Posterior cingulate gyrus (tissue), 11 donors: Measurements from ENCODE around the gene SRCAP.

Source experiments
- DNase-seq, 10 donors: peaks; one replicate each; pipeline versions ENCODE4 v3.0.0 to v3.0.0-alpha.2; 2020 to 2021; ENCODE audit warnings: mixed read lengths in 3 of 10
- intact Hi-C: fragments of 100-400 bp; cut with DNase I; formaldehyde crosslinking; loops from one replicate; pipeline ENCODE4 v1.15.1; 2023

Gene SRCAP

GRCh38 chr16:30747799-30748633 is 49.0 kb downstream of the SRCAP start, which contains the start of gene PHKG2:
Gene PHKG2, plus strand, starts transcription at chr16:30748425. Its CDS starts 396 bp downstream, at chr16:30748821.
- intact Hi-C loops = loop anchor here (2.0 kb wide), 2 partner anchors 15 to 49 kb away; partner anchors contain the start of genes CFAP119, RNF40 and SRCAP
- DNase-seq = peak; percentile 98 to 100 (median 100)

- peak in 1 of 10 donors; percentile 84 for DNase-seq
- intact Hi-C loops = loop anchor here (2.0 kb wide), 2 partner anchors 14 to 50 kb away; partner anchors contain the start of genes CFAP119, RNF40 and SRCAP
These were observed 49.9 kb downstream of the SRCAP start for GRCh38 chr16:30748634-30749445.

GRCh38 chr16:30750201-30750600 is 51.2 kb downstream of the SRCAP start:
- intact Hi-C loops = loop anchor here (5.0 kb wide), 1 partner anchor 313 kb away; no protein-coding TSS in a partner anchor
- no peak for DNase-seq

GRCh38 chr16:30750876-30751465 is 52.0 kb downstream of the SRCAP start:
- peak in 1 of 10 donors; percentile 65 for DNase-seq

DNA sequence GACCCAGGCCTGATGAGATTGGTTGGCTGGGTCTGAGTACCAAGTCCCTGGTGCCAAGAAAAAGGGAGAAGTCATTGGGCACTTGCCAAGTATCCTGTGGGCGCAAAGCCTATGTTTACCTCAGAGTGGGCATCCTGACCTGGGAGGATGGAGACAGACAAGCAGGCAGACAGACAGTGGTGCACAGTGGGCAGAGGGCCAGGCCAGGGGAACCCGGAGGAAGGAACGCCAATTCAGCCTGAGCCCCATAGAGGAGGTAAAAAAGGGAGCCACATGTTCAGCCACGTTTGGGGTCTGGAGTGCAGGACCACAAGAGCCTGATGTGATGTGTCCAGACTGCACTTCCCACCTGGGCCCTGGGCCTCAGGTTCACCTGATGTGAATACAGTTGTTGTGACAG is 54.6 kb downstream of the SRCAP start:
- intact Hi-C loops = loop anchor here (5.0 kb wide), 1 partner anchor 316 kb away; no protein-coding TSS in a partner anchor
- DNase-seq = peak in 2 of 10 donors; percentile 13 to 58

More at GRCh38 chr16:30750876-30751465, 52.0 kb downstream of the SRCAP start:
- intact Hi-C loops = loop anchor here (5.0 kb wide), 1 partner anchor 314 kb away; no protein-coding TSS in a partner anchor

- intact Hi-C loops = no loop called here
- DNase-seq = peak in 2 of 10 donors; percentile 23 to 75
These were observed 57.2 kb downstream of the SRCAP start for GRCh38 chr16:30755955-30756780.

DNA sequence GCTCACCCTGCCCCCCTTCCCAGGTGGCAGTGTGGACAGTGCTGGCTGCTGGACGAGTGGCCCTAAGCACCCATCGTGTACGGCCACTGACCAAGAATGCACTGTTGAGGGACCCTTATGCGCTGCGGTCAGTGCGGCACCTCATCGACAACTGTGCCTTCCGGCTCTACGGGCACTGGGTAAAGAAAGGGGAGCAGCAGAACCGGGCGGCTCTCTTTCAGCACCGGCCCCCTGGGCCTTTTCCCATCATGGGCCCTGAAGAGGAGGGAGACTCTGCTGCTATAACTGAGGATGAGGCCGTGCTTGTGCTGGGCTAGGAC is 57.8 kb downstream of the SRCAP start:
- peak in 1 of 10 donors; percentile 36 for DNase-seq
- intact Hi-C loops = no loop called here

- peak in 2 of 10 donors; percentile 13 to 49 for DNase-seq
- intact Hi-C loops = no loop called here
These were observed 58.3 kb downstream of the SRCAP start for GRCh38 chr16:30757316-30757715.

GRCh38 chr16:30758988-30759491 is 60.1 kb downstream of the SRCAP start:
- intact Hi-C loops = no loop called here

DNA sequence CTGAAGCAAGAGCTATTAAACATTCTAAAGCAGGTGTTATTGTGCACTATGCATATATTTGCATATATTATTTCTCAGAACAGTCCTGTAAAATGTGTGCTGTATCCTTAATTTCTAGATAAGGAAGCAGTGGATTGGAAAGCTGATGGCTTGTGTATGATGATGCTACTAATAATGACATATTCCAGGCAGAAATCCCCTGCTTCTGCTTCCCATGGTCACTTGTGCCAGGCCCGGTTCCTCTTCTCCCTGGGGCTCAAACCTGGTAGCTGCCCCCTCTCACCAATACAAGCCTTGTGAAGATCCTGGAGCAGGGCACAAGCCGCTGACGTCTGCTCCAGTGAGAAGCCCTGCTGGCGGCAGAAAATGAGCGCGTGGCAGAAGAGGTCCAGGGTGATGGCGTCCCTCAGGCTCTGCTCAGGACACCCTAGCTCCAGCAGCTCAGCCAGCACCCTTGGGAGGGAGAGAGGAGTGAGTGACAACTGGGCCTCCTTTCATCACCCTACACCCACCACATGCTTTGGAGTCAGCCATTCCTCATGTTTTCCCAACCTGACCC is 61.1 kb downstream of the SRCAP start:
- peak in 3 of 10 donors; percentile 10 to 43 (median 18) for DNase-seq
- intact Hi-C loops = loop anchor here (10.0 kb wide), 1 partner anchor 65 kb away; no protein-coding TSS in a partner anchor

More at GRCh38 chr16:30758988-30759491, 60.1 kb downstream of the SRCAP start:
- DNase-seq = peak in 3 of 10 donors; percentile 9 to 77 (median 55)

DNA sequence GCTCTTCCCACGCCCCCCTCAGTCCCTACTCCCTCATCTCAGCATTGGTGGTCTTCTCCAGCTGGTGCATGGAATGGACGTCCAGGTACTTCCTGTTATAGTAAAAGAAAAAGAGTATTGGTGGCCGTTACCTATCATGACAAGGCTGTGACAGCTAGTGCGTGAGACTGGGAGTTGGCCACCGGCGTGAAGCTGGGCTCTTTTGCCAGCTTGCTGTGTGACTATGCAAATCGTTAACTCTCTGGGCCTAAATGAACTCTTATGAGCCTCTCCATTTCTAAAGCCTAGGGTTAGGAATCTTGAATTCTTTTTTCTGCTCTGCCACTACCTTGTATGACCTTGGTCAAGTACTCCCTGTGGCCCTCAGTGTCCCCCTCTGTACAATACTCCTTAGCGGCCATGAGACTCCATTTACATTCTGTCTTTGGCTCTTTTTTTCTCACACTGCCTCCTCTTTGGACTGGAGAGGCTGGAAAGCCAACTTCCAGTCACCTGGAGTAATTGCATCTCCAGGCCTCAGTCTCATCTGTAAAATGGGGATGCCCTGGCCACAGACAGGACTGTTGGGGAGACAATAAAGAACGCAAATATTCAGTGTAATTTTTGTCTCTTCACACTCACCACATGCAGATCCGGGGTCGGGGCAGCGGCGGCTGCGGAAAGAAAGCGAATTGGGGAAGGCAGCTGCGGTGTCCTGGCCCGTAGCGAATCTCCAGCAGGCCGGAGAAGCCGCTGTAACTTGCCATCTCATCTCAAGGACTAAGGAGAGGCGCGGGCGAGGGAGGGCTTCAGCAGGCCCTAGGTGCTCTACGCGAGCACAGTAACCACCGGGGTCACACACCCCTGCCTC is 61.8 kb downstream of the SRCAP start:
- intact Hi-C loops = loop anchor here (10.0 kb wide), 1 partner anchor 64 kb away; no protein-coding TSS in a partner anchor
- DNase-seq = peak in 2 of 10 donors; percentile 6 to 45

DNA sequence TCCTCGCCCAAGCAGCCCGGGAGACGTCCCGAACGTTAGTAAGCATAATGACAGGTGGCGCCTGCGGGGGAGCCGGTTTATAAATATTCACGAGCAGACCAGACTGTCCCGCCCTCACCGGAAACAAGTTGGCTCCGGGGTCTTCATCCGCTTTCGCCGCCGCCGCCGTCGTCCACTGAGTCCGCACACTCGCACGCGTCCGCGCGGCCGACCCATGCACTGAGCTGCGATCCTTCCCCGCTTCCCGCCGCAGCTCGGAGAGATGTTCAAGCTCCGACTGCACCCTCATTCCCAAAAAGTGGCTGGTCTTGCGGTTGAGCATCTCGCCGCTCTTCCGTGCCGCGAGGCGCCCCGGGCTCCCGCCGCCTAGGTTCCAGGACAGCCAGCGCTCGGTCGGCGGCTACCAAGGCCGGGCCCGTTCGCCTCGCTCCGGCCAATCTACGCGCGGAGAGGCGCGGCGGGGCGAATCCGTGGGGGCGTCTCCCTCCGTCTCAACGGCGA is 62.5 kb downstream of the SRCAP start:
- intact Hi-C loops = loop anchor here (10.0 kb wide), 1 partner anchor 63 kb away; no protein-coding TSS in a partner anchor
- peak in 5 of 10 donors; percentile 31 to 89 (median 82) for DNase-seq

DNA sequence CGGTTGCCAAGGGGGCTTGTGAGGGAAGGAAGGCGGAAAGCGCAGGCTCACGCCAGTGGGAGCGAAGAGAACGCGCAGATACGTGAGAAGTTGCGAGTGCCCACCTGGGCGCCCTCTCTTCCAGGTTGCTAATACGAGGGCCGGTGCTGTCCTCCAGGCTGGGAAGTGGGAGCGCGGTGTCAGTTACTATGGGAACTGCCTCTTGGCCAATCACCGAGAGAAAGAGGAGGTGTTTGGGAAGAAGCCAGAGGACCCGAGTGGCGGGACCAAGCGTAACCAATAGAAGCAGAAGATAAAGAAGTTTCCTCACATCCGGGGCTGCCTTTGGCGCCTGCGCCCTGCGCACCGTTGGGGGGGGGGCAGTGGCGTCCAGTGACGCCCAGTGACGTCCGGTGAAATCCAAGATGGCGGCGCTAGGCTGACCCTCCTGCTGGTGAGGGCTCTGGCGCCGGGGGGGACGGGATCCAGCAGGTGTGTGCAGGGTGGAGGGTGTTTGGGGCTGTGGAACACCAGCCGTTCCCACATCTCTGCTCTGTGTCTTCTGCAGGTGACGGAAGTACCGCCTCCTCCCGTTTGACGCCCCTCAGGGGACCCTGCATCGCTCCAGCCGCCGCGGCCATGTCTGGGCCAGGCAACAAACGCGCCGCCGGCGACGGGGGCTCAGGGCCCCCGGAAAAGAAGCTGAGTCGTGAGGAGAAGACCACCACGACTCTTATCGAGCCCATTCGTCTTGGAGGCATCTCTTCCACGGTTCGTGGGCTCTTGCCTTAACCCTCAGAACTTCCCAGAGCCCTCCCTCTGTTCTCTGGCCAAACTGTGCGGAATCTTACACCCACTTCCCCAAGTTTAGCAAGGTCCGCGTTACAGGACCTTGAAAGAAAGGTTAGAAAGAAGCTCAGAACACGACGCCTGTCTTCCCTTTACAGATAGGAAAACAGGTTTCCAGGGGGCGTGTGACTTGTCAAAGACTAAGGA is 63.2 kb downstream of the SRCAP start, which contains the start of the genes CFAP119 and RNF40:
TSS of gene CFAP119 (minus strand) at position 135 of the 975 bp plus-strand sequence. CDS start 314 bp downstream, outside the sequence.
TSS of gene RNF40 (plus strand) at position 395 of the 975 bp plus-strand sequence. CDS start at position 619, 224 bp downstream.
- DNase-seq = peak; percentile 92 to 99 (median 96)
- intact Hi-C loops = loop anchor here (2.0 to 10.0 kb wide), 2 partner anchors 13 to 63 kb away; partner anchors contain the start of gene PHKG2

- intact Hi-C loops = loop anchor here (2.0 to 10.0 kb wide), 2 partner anchors 14 to 62 kb away; partner anchors contain the start of gene PHKG2
- peak in 3 of 10 donors; percentile 7 to 38 (median 30) for DNase-seq
These were observed 64.2 kb downstream of the SRCAP start for GRCh38 chr16:30762991-30763725.

- intact Hi-C loops = loop anchor here (10.0 kb wide), 1 partner anchor 61 kb away; no protein-coding TSS in a partner anchor
These were observed 65.1 kb downstream of the SRCAP start for GRCh38 chr16:30764086-30764485.

More at GRCh38 chr16:30764086-30764485, 65.1 kb downstream of the SRCAP start:
- DNase-seq = peak in 3 of 10 donors; percentile 14 to 62 (median 38)
